HCT116 (cell line): ENCODE results near the gene NBL1. TPM values are rescaled to one million over a fixed set of nuclear protein-coding genes. Genes with fewer than 3 reads are reported as not detected.

Experiments used
- ATAC-seq: fragments of 200-7000 bp; cut with Tn5 transposase; 2 replicates; pipeline ENCODE4 v1.9.1; 2020; ENCODE audit warnings: mild to moderate bottlenecking, moderate library complexity
- BruUV-seq: library from RNA; stranded (reverse); fragments of 400-500 nt; replicated peaks from 2 replicates; lab custom pipeline; 2021; lab: Mats Ljungman, UMichigan
- CTCF ChIA-PET: fragments of 300-600 bp; sonication (Branson Sonifier 250); formaldehyde crosslinking; loops from one replicate; lab custom pipeline; 2021; ENCODE audit warnings: antibody characterized with exemption; lab: Charles Lee
- POLR2A ChIA-PET: fragments of 300-600, 350-600 bp; sonication (Branson Sonifier 250); formaldehyde crosslinking; loops from one replicate; lab custom pipeline; 2021; ENCODE audit warnings: antibody characterized with exemption; lab: Charles Lee
- RAD21 ChIA-PET, 2 experiments: fragments of 300-600 bp; sonication (Branson Sonifier 250); formaldehyde crosslinking; loops; one replicate each; lab custom pipeline; 2023; ENCODE audit warnings: low total read pairs in 2 of 2; ENCODE audit not compliant: uncharacterized antibody in 2 of 2, unreplicated experiment in 2 of 2, low non-redundant PET in 1 of 2; lab: Charles Lee
- DNase-seq: peaks from one replicate; pipeline ENCODE4 v3.0.0-alpha.2; 2010; ENCODE audit warnings: low read depth, low spot score
- H2AFZ ChIP-seq: fragments of 200-600 bp; shearing (Covaris generic), sonication (generic); 2 replicates; pipeline ENCODE4 v1.6.1; 2017; ENCODE audit warnings: low read depth, mixed run types, mixed read lengths, antibody characterized with exemption, low read length; ENCODE audit not compliant: poor library complexity, severe bottlenecking
- H3K27ac ChIP-seq: 2 replicates; pipeline ENCODE4 v1.5.1; 2012; ENCODE audit warnings: low read depth, low read length
- H3K27me3 ChIP-seq: fragments of 200-600 bp; sonication (generic); 2 replicates; pipeline ENCODE4 v1.6.1; 2016; ENCODE audit warnings: mixed run types, low read length, mixed read lengths; ENCODE audit not compliant: insufficient read depth
- H3K36me3 ChIP-seq, 2 experiments: fragments of 200-500 bp in 1 of 2; fragments of 200-600 bp in 1 of 2; sonication (Bioruptor generic) in 1 of 2; sonication (generic) in 1 of 2; 2 replicates each; pipeline versions ENCODE4 v1.5.1 to v1.6.1; 2014 to 2016; ENCODE audit warnings: low read length in 2 of 2, inconsistent platforms in 1 of 2, mixed read lengths in 1 of 2, mixed run types in 1 of 2; ENCODE audit not compliant: insufficient read depth in 2 of 2, control insufficient read depth in 1 of 2
- H3K4me1 ChIP-seq, 2 experiments: fragments of 200-600 bp in 1 of 2; sonication (generic) in 1 of 2; 2 replicates each; pipeline versions ENCODE4 v1.5.1 to v1.6.1; 2012 to 2017; ENCODE audit warnings: low read length in 2 of 2, inconsistent platforms in 1 of 2, mild to moderate bottlenecking in 1 of 2, mixed read lengths in 1 of 2, mixed run types in 1 of 2, moderate library complexity in 1 of 2; ENCODE audit not compliant: insufficient read depth in 2 of 2, control insufficient read depth in 1 of 2
- H3K4me2 ChIP-seq: fragments of 200-600 bp; sonication (generic); 2 replicates; pipeline ENCODE4 v1.6.1; 2017; ENCODE audit warnings: mixed run types, low read length, mixed read lengths
- H3K4me3 ChIP-seq, 2 experiments: fragments of 200-600 bp in 1 of 2; sonication (generic) in 1 of 2; replicated peaks in 1 of 2; 2 replicates each; pipeline ENCODE4 v1.5.1; 2011 to 2016; ENCODE audit warnings: low read length in 2 of 2, control low read depth in 1 of 2, low read depth in 1 of 2, mild to moderate bottlenecking in 1 of 2, mixed read lengths in 1 of 2, mixed run types in 1 of 2
- H3K79me2 ChIP-seq: fragments of 200-600 bp; sonication (generic); 2 replicates; pipeline ENCODE4 v1.6.1; 2017; ENCODE audit warnings: mild to moderate bottlenecking, mixed run types, low read length, moderate library complexity, mixed read lengths; ENCODE audit not compliant: insufficient read depth
- H3K9ac ChIP-seq: fragments of 200-600 bp; sonication (generic); 2 replicates; pipeline ENCODE4 v1.6.1; 2016; ENCODE audit warnings: low read length, mixed read lengths
- H3K9me2 ChIP-seq: fragments of 200-600 bp; sonication (generic), shearing (Covaris generic); 2 replicates; pipeline ENCODE4 v1.6.1; 2017; ENCODE audit warnings: mixed run types, mild to moderate bottlenecking, moderate library complexity; ENCODE audit not compliant: insufficient read depth
- H3K9me3 ChIP-seq, 2 experiments: fragments of 200-500 bp in 1 of 2; fragments of 200-600 bp in 1 of 2; sonication (Bioruptor generic) in 1 of 2; sonication (generic) in 1 of 2; 2 replicates each; pipeline ENCODE4 v1.6.1; 2014 to 2017; ENCODE audit warnings: low read length in 2 of 2, mixed read lengths in 2 of 2, inconsistent platforms in 1 of 2, low read depth in 1 of 2, mild to moderate bottlenecking in 1 of 2, mixed run types in 1 of 2, moderate library complexity in 1 of 2; ENCODE audit not compliant: control insufficient read depth in 1 of 2, insufficient read depth in 1 of 2
- H4K20me1 ChIP-seq: fragments of 200-600 bp; sonication (generic), shearing (Covaris generic); 2 replicates; pipeline ENCODE4 v1.6.1; 2017; ENCODE audit warnings: mixed run types, mild to moderate bottlenecking, moderate library complexity; ENCODE audit not compliant: insufficient read depth
- ELF1 ChIP-seq: IDR thresholded peaks from 2 replicates; pipeline ENCODE4 v1.6.1; 2012; ENCODE audit warnings: low read depth, borderline replicate concordance
- EZH2 ChIP-seq: fragments of 200-600 bp; sonication (generic); IDR thresholded peaks from 2 replicates; pipeline ENCODE4 v1.6.1; 2017; ENCODE audit warnings: antibody characterized with exemption, mixed run types
- FOSL1 ChIP-seq: IDR thresholded peaks from 2 replicates; pipeline ENCODE4 v1.6.1; 2012; ENCODE audit warnings: low read depth
- JUND ChIP-seq: IDR thresholded peaks from 2 replicates; pipeline ENCODE4 v1.6.1; 2012
- MAX ChIP-seq: IDR thresholded peaks from 2 replicates; pipeline ENCODE4 v1.6.1; 2012
- POLR2A ChIP-seq: IDR thresholded peaks from 2 replicates; pipeline ENCODE4 v1.7.0; 2011; ENCODE audit warnings: borderline replicate concordance; ENCODE audit not compliant: insufficient read depth, insufficient read length; ENCODE audit errors: extremely low read depth
- POLR2AphosphoS5 ChIP-seq: IDR thresholded peaks from 2 replicates; pipeline ENCODE4 v1.6.1; 2011; ENCODE audit warnings: mild to moderate bottlenecking, low read depth, low read length, moderate library complexity
- RAD21 ChIP-seq: IDR thresholded peaks from 2 replicates; pipeline ENCODE4 v1.6.1; 2012; ENCODE audit warnings: low read depth, mild to moderate bottlenecking
- SIN3A ChIP-seq: IDR thresholded peaks from 2 replicates; pipeline ENCODE4 v1.6.1; 2012; ENCODE audit warnings: low read depth
- ZNF274 ChIP-seq: fragments of 200-500 bp; sonication (Bioruptor generic); IDR thresholded peaks from 2 replicates; pipeline ENCODE4 v1.6.1; 2014; ENCODE audit warnings: mild to moderate bottlenecking, low read depth, low read length, inconsistent platforms
- intact Hi-C: fragments of 100-400 bp; cut with micrococcal nuclease; formaldehyde crosslinking; loops from 2 replicates; pipeline ENCODE4 v1.10.0; 2022
- total RNA-seq: library from RNA; stranded (reverse); gene quantifications from one replicate; pipeline ENCODE4 v1.2.1, GENCODE V29; 2021; ENCODE audit not compliant: unreplicated experiment
- TF ChIP-seq, protein P1 (sequence below), 3 experiments: fragments of 200-600 bp in 1 of 3; sonication (generic) in 1 of 3; IDR thresholded peaks in 2 of 3; conservative IDR thresholded peaks in 1 of 3; 2 replicates each; pipeline ENCODE4 v1.5.1; 2012 to 2017; ENCODE audit warnings: low read depth in 2 of 3, low read length in 2 of 3, antibody characterized with exemption in 1 of 3, borderline replicate concordance in 1 of 3, control low read depth in 1 of 3, mild to moderate bottlenecking in 1 of 3, mixed read lengths in 1 of 3, mixed run types in 1 of 3, moderate library complexity in 1 of 3; ENCODE audit not compliant: insufficient read depth in 1 of 3
- TF ChIP-seq, protein P2 (sequence below): IDR thresholded peaks from 2 replicates; pipeline ENCODE4 v1.6.1; 2011; ENCODE audit warnings: mild to moderate bottlenecking, low read length, moderate library complexity; ENCODE audit not compliant: insufficient replicate concordance; ENCODE audit errors: extremely low read depth

NBL1 gene
- total RNA-seq, 1 experiment from 2014 or later: 75.4 TPM

- Histone ChIP-seq H3K79me2 (peaks cover 66% of the 10 kb centered on the region), H2AFZ (no peak overlapping the region), H3K9ac (no peak overlapping the region), H3K9me3 (no peaks in the 10 kb centered on the region), H3K4me2 (no peak overlapping the region), H3K27ac (no peak overlapping the region), H3K4me1 (no peaks in the 10 kb centered on the region)
- ChIA-PET CTCF (no interaction called here), RAD21 (interaction anchor here in 1 of 2 experiments (1.1 kb wide), 1 partner anchor 126 kb away, joined by 3 read pairs; no protein-coding TSS in a partner anchor)
- BruUV-seq: no TSS peak
- intact Hi-C loops: no loop called here
- TF ChIP-seq, protein P1, sequence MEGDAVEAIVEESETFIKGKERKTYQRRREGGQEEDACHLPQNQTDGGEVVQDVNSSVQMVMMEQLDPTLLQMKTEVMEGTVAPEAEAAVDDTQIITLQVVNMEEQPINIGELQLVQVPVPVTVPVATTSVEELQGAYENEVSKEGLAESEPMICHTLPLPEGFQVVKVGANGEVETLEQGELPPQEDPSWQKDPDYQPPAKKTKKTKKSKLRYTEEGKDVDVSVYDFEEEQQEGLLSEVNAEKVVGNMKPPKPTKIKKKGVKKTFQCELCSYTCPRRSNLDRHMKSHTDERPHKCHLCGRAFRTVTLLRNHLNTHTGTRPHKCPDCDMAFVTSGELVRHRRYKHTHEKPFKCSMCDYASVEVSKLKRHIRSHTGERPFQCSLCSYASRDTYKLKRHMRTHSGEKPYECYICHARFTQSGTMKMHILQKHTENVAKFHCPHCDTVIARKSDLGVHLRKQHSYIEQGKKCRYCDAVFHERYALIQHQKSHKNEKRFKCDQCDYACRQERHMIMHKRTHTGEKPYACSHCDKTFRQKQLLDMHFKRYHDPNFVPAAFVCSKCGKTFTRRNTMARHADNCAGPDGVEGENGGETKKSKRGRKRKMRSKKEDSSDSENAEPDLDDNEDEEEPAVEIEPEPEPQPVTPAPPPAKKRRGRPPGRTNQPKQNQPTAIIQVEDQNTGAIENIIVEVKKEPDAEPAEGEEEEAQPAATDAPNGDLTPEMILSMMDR (IDR thresholded peaks at IDR 0.05 in 2 of 3, conservative IDR thresholded peaks at IDR 0.05 in 1 of 3; ENCODE audit: borderline replicate concordance in 1 of 3, insufficient read depth in 1 of 3, low read depth in 2 of 3, low read length in 2 of 3): no peak
- no peak for TF ChIP-seq ZNF274
- TF ChIP-seq, protein P2, sequence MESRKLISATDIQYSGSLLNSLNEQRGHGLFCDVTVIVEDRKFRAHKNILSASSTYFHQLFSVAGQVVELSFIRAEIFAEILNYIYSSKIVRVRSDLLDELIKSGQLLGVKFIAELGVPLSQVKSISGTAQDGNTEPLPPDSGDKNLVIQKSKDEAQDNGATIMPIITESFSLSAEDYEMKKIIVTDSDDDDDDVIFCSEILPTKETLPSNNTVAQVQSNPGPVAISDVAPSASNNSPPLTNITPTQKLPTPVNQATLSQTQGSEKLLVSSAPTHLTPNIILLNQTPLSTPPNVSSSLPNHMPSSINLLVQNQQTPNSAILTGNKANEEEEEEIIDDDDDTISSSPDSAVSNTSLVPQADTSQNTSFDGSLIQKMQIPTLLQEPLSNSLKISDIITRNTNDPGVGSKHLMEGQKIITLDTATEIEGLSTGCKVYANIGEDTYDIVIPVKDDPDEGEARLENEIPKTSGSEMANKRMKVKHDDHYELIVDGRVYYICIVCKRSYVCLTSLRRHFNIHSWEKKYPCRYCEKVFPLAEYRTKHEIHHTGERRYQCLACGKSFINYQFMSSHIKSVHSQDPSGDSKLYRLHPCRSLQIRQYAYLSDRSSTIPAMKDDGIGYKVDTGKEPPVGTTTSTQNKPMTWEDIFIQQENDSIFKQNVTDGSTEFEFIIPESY: no peak
- no peak for TF ChIP-seq JUND
- TF ChIP-seq EZH2: no peak
- no peak for TF ChIP-seq SIN3A
- no peak for TF ChIP-seq POLR2A
- no peak for TF ChIP-seq MAX
- no peak for TF ChIP-seq ELF1
- TF ChIP-seq FOSL1: no peak
- no peak for TF ChIP-seq RAD21
- no peak; the same call in 1 of the 2 replicates for TF ChIP-seq POLR2AphosphoS5
- TF ChIP-seq, all 23 proteins: peak for 0
- Histone ChIP-seq H4K20me1 (no peaks in the 10 kb centered on the region), H3K27me3 (no peaks in the 10 kb centered on the region), H3K4me3 (no peak overlapping the region), H3K36me3 (0 out of 4 replicates have a peak, but pooled peaks cover 0 to 5% of the 10 kb centered on the region in 2 experiments), H3K9me2 (no peaks in the 10 kb centered on the region)
- no peak for DNase-seq
- POLR2A ChIA-PET: no interaction called here
- ATAC-seq: no peak
Observed at GRCh38 chr1:19613171-19613703, 30.9 kb upstream of the NBL1 start.
